ENCODE data around the gene CBLB. TPM values are rescaled to one million over a fixed set of nuclear protein-coding genes. Genes with fewer than 3 reads are reported as not detected.

Gene CBLB
- total RNA-seq, 6 experiments from 2014 or later = 9.4 to 21.4 (median 18.2) TPM

- H3K9me3 ChIP-seq = no peaks in the 10 kb centered on the region
- no peaks in the 10 kb centered on the region for H3K27me3 ChIP-seq
- no peak overlapping the region for H3K4me3 ChIP-seq
- H3K36me3 ChIP-seq = no peaks in the 10 kb centered on the region
- H3K27ac ChIP-seq = no peak overlapping the region
- no peak for TF ChIP-seq POLR2A (IDR thresholded peaks at IDR 0.05)
- TF ChIP-seq CTCF (IDR thresholded peaks at IDR 0.05) = no peak
- intact Hi-C loops (cut with DNase I) = no loop called here
- H3K4me1 ChIP-seq = peaks cover 0 to 7% (median 0%) of the 10 kb centered on the region in 4 donors
- DNase-seq (no peak), ATAC-seq (peak; percentile 51 to 78 (median 62))
Measured at GRCh38 chr3:105783631-105784030, 85.2 kb downstream of the CBLB start.

GRCh38 chr3:105781871-105782270 lies 86.9 kb downstream of the CBLB start:
- no peak for ATAC-seq
- intact Hi-C loops (cut with DNase I) = no loop called here
- H3K27ac ChIP-seq = no peak overlapping the region
- no peak overlapping the region for H3K4me3 ChIP-seq
- TF ChIP-seq CTCF (IDR thresholded peaks at IDR 0.05) = no peak
- no peak for TF ChIP-seq POLR2A (IDR thresholded peaks at IDR 0.05)
- H3K9me3 ChIP-seq = no peaks in the 10 kb centered on the region
- no peaks in the 10 kb centered on the region for H3K4me1 ChIP-seq
- H3K27me3 ChIP-seq = no peaks in the 10 kb centered on the region
- no peaks in the 10 kb centered on the region for H3K36me3 ChIP-seq
- DNase-seq = no peak

- intact Hi-C loops (cut with DNase I) = no loop called here
Measured at GRCh38 chr3:105780107-105780506, 88.7 kb downstream of the CBLB start.

DNA sequence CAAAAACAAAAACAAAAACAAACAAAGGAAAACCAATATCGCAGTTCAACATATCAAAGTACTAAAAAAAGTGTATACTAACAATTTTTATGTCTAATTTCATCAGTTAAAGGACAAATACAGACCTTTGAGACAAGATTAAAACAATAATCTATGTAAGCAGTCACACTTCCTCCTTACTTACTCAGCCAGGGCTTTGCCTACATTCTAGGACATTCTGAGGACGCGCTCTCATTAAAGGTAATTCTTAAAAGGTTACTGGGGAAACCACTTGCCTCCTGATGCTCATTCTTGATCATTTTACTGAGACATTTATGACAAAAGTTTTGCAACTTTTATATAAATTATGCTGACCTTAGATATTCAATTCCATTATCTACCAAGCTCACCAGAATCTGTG lies 93.4 kb downstream of the CBLB start:
- Histone ChIP-seq H3K4me1 (no peaks in the 10 kb centered on the region), H3K27ac (no peak overlapping the region), H3K27me3 (no peaks in the 10 kb centered on the region), H3K4me3 (no peak overlapping the region), H3K36me3 (no peaks in the 10 kb centered on the region), H3K9me3 (no peaks in the 10 kb centered on the region)
- DNase-seq (no peak), ATAC-seq (no peak)
- TF ChIP-seq POLR2A (IDR thresholded peaks at IDR 0.05) = no peak
- no peak for TF ChIP-seq CTCF (IDR thresholded peaks at IDR 0.05)
- intact Hi-C loops (cut with DNase I) = no loop called here
- whole genome bisulfite sequencing (ENCODE audit: insufficient coverage, low coverage, low lambda C conversion rate, missing lambda C conversion rate) = 63% methylated on average over 3 of the region's 3 CpGs

More at GRCh38 chr3:105780107-105780506, 88.7 kb downstream of the CBLB start:
- DNase-seq = no peak
- ATAC-seq = no peak
- WGBS (ENCODE audit: insufficient coverage, low coverage, low lambda C conversion rate, missing lambda C conversion rate) = 87% methylated on average over 2 of the region's 2 CpGs
- TF ChIP-seq POLR2A (IDR thresholded peaks at IDR 0.05) = no peak
- no peak for TF ChIP-seq CTCF (IDR thresholded peaks at IDR 0.05)
- H3K9me3 ChIP-seq = no peaks in the 10 kb centered on the region
- no peaks in the 10 kb centered on the region for H3K27me3 ChIP-seq
- no peaks in the 10 kb centered on the region for H3K4me1 ChIP-seq
- H3K36me3 ChIP-seq = no peaks in the 10 kb centered on the region
- H3K27ac ChIP-seq = no peak overlapping the region
- no peak overlapping the region for H3K4me3 ChIP-seq

DNA sequence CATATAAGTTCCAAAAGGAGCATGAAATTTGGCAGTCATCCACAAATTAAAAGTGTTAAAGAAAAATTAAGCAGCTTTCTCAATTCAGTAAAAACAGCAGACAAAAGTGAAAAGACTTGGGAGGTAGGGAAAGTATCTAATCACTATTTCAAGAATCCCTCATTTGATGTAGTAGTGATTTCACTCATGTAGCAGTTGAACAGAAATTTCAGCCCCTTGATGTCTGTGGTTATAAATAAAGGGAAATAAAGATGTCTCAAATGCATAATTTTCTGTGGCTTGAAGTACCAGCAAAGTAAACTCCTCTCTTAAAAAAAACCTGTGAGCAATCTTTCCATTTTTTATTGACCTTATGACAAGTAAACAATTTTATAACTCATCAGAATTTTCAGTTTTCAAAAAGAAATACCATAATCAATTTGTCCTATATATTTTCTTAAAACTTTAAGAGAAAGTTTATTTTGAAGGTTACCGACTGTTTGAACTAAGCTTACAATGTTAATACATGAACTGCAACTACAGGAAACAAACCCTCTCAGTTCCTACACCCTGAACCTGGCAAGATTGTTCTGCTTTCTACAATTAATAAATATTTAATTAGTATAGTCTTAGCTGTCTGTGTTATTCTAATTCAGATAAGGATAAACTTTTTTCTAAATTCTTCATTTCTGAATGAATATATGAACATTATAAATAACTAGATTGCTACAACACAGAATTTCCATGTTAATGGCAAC lies 94.2 kb downstream of the CBLB start:
- Histone ChIP-seq H3K27ac (no peak overlapping the region), H3K4me3 (no peak overlapping the region), H3K9me3 (no peaks in the 10 kb centered on the region), H3K36me3 (no peaks in the 10 kb centered on the region), H3K4me1 (no peaks in the 10 kb centered on the region), H3K27me3 (no peaks in the 10 kb centered on the region)
- WGBS (ENCODE audit: insufficient coverage, low coverage, low lambda C conversion rate, missing lambda C conversion rate) = 71% methylated on average over 1 of the region's 1 CpG
- intact Hi-C loops (cut with DNase I) = no loop called here
- DNase-seq (no peak), ATAC-seq (no peak)
- no peak for TF ChIP-seq CTCF (IDR thresholded peaks at IDR 0.05)
- TF ChIP-seq POLR2A (IDR thresholded peaks at IDR 0.05) = no peak

Data from right lobe of liver (tissue), 6 donors.